ENCODE measurements around the gene TUBGCP6. TPM values are rescaled to one million over a fixed set of nuclear protein-coding genes. Genes with fewer than 3 reads are reported as not detected.

Gene TUBGCP6
- polyA plus RNA-seq, 1 donor from 2014 or later, result 74.5 TPM

- Histone ChIP-seq H3K4me2 (ENCODE audit: low read length) (peak within 1 kb of the TSS; percentile 86), H2AFZ (ENCODE audit: low read depth, low read length) (peak within 1 kb of the TSS; percentile 60), H3K9ac (ENCODE audit: low read length) (peak within 1 kb of the TSS; percentile 81), H3F3A (ENCODE audit: insufficient read depth, low read length, poor library complexity, severe bottlenecking) (no peaks in the 10 kb centered on the region), H3K27me3 (ENCODE audit: insufficient read depth, low read depth, low read length) (no peaks in the 10 kb centered on the region), H3K27ac (ENCODE audit: low read length) (peak within 1 kb of the TSS; percentile 58), H3K79me2 (replicated peaks; ENCODE audit: insufficient read depth, low read length) (no peaks in the 10 kb centered on the region), H3K4me3 (ENCODE audit: low read length) (peak within 1 kb of the TSS; percentile 77), H3K9me2 (ENCODE audit: insufficient read depth, low read length) (no peaks in the 10 kb centered on the region), H3K36me3 (ENCODE audit: insufficient read depth, low read length) (no peaks in the 10 kb centered on the region), H3K9me3 (ENCODE audit: low read length) (no peaks in the 10 kb centered on the region), H4K20me1 (ENCODE audit: insufficient read depth) (no peaks in the 10 kb centered on the region)
- TF ChIP-seq POLR2AphosphoS5 (IDR thresholded peaks at IDR 0.05) (peak; percentile 11), CTCF (IDR thresholded peaks at IDR 0.05; ENCODE audit: poor library complexity, severe bottlenecking) (no peak)
These were observed 25.3 kb upstream of the TUBGCP6 start, which contains the start of gene MAPK11 for GRCh38 chr22:50269970-50270665. Gene MAPK11, minus strand, starts transcription at chr22:50270380. Its CDS starts 88 bp downstream, at chr22:50270292.

GRCh38 chr22:50269573-50269969 lies 24.7 kb upstream of the TUBGCP6 start:
- peak overlapping the region; percentile 3 for H3K27ac ChIP-seq (ENCODE audit: low read length)
- peak overlapping the region; percentile 81 for H3K9ac ChIP-seq (ENCODE audit: low read length)
- TF ChIP-seq EP300 (conservative IDR thresholded peaks at IDR 0.05; ENCODE audit: poor library complexity, severe bottlenecking) (no peak), CTCF (IDR thresholded peaks at IDR 0.05; ENCODE audit: poor library complexity, severe bottlenecking) (no peak), POLR2AphosphoS5 (IDR thresholded peaks at IDR 0.05) (no peak), MXI1 (conservative IDR thresholded peaks at IDR 0.05; ENCODE audit: poor library complexity, severe bottlenecking) (no peak), RAD21 (conservative IDR thresholded peaks at IDR 0.05) (no peak), TAF1 (IDR thresholded peaks at IDR 0.05; ENCODE audit: low read depth) (no peak), SMC3 (conservative IDR thresholded peaks at IDR 0.05; ENCODE audit: poor library complexity) (no peak), REST (IDR thresholded peaks at IDR 0.05; ENCODE audit: borderline replicate concordance) (no peak), EZH2 (IDR thresholded peaks at IDR 0.05; ENCODE audit: borderline replicate concordance, insufficient read depth, low read length, poor library complexity, severe bottlenecking) (no peak)

More at GRCh38 chr22:50269573-50269969, 24.7 kb upstream of the TUBGCP6 start:
- Histone ChIP-seq H3F3A (ENCODE audit: insufficient read depth, low read length, poor library complexity, severe bottlenecking) (no peaks in the 10 kb centered on the region), H3K4me2 (ENCODE audit: low read length) (peak overlapping the region; percentile 62), H3K4me3 (ENCODE audit: low read length) (peak overlapping the region; percentile 77), H3K9me3 (ENCODE audit: low read length) (no peaks in the 10 kb centered on the region), H3K9me2 (ENCODE audit: insufficient read depth, low read length) (no peaks in the 10 kb centered on the region), H4K20me1 (ENCODE audit: insufficient read depth) (no peaks in the 10 kb centered on the region), H3K79me2 (replicated peaks; ENCODE audit: insufficient read depth, low read length) (no peaks in the 10 kb centered on the region), H3K36me3 (ENCODE audit: insufficient read depth, low read length) (no peaks in the 10 kb centered on the region), H2AFZ (ENCODE audit: low read depth, low read length) (no peak overlapping the region), H3K27me3 (ENCODE audit: insufficient read depth, low read depth, low read length) (no peaks in the 10 kb centered on the region)

Data from neural cell (in vitro differentiated cells).